Activated CD4-positive, alpha-beta T cell treated with anti-CD3 and anti-CD28 coated beads for 48 hours (primary cell): ENCODE results near the gene JARID2.
A peak's percentile ranks its signal among the peaks of the same experiment; 100 is the strongest.
"Not testable (repeated sequence)": the region's sequence is repeated elsewhere in the genome, so short reads cannot be mapped to it uniquely, and the experiment has no call there.

Source experiments
- DNase-seq: peaks from one replicate; pipeline ENCODE4 v3.0.0-alpha.2; 2020

The JARID2 gene

GRCh38 chr6:15316754-15317153 is 70.9 kb downstream of the JARID2 start:
- DNase-seq, result no peak

GRCh38 chr6:15317251-15317650 is 71.4 kb downstream of the JARID2 start:
- no peak for DNase-seq

GRCh38 chr6:15317934-15318902 is 72.3 kb downstream of the JARID2 start:
- DNase-seq, result peak; percentile 40

GRCh38 chr6:15319677-15320076 is 73.8 kb downstream of the JARID2 start:
- no peak for DNase-seq

GRCh38 chr6:15320693-15321092 is 74.8 kb downstream of the JARID2 start:
- DNase-seq, result no peak

- DNase-seq, result no peak
These were observed 76.3 kb downstream of the JARID2 start for GRCh38 chr6:15322184-15322583.

- DNase-seq, result no peak
These were observed 77.1 kb downstream of the JARID2 start for GRCh38 chr6:15322781-15323536.

GRCh38 chr6:15323611-15324010 is 77.7 kb downstream of the JARID2 start:
- not testable (repeated sequence) for DNase-seq

GRCh38 chr6:15324427-15324985 is 78.6 kb downstream of the JARID2 start:
- DNase-seq, result no peak

- no peak for DNase-seq
These were observed 79.7 kb downstream of the JARID2 start for GRCh38 chr6:15325540-15325955.

- no peak for DNase-seq
These were observed 80.3 kb downstream of the JARID2 start for GRCh38 chr6:15326067-15326614.

GRCh38 chr6:15327271-15327670 is 81.4 kb downstream of the JARID2 start:
- DNase-seq, result peak; percentile 66

GRCh38 chr6:15329197-15329671 is 83.4 kb downstream of the JARID2 start:
- no peak for DNase-seq

- DNase-seq, result no peak
These were observed 84.5 kb downstream of the JARID2 start for GRCh38 chr6:15330174-15330944.

GRCh38 chr6:15331143-15331542 is 85.3 kb downstream of the JARID2 start:
- no peak for DNase-seq

- no peak for DNase-seq
These were observed 85.9 kb downstream of the JARID2 start for GRCh38 chr6:15331629-15332251.

GRCh38 chr6:15332446-15332845 is 86.6 kb downstream of the JARID2 start:
- no peak for DNase-seq

GRCh38 chr6:15335385-15335784 is 89.5 kb downstream of the JARID2 start:
- no peak for DNase-seq

GRCh38 chr6:15335916-15336315 is 90.0 kb downstream of the JARID2 start:
- no peak for DNase-seq

- DNase-seq, result no peak
These were observed 91.2 kb downstream of the JARID2 start for GRCh38 chr6:15336900-15337560.

GRCh38 chr6:15337582-15337981 is 91.7 kb downstream of the JARID2 start:
- no peak for DNase-seq
